Nucleus accumbens (tissue), 56 donors: ENCODE results near the gene BABAM2.
"Not testable (repeated sequence)": the region's sequence is repeated elsewhere in the genome, so short reads cannot be mapped to it uniquely, and the experiment has no call there.

Source experiments
- DNase-seq, 56 donors: peaks; one replicate each; lab custom pipeline; 2025; lab: John Stamatoyannopoulos, UW

BABAM2 gene

DNA sequence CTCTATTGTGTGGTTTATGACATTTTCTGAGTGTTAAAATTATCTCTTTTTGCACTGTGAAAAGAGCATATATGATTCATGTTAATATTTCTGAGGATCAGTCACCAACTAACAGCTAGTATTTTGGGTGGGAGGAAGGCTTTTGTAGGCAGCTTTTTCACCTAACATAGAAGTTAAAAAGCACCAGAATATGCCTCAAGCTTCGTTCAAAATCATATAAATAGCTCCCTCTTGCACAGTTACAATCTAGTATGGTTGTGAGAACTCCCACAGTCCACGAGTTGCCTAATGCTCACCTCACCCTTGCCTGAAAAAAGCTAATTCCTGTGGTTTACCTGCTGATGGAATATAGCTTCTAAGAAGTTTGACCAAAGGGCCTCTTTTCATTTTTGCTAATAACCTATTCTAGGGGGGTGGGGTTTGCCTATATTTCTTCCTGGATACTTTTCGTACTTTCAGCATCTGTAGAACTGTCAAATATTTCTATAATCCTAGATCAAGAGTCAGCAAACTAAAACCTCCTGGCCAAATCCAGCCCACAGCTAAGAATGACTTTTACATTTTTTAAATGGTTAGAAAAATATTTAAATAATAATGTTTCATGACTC is 335.0 kb downstream of the BABAM2 start:
- DNase-seq = peak in 4 of 56 donors; percentile 12 to 40 (median 30)

DNA sequence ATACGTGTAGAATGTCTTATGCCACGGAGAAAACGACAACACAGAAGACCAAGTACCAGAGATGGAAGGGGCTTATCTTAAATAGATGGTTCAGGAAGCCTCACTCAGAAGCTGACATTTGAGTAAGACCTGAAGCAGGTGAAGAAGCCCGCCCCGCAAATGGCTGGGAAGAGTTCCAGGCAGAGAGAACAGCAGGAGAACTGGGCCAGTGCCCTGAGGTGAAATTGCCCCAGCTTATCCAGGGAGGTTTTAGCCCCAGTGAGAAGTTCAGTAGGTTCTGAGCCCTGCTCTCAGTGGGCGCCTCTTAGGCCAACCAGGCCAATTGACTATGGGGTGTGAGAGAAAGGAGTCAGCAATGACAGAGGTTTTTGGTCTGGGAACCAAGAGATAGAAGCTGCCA is 336.0 kb downstream of the BABAM2 start:
- no peak for DNase-seq

DNA sequence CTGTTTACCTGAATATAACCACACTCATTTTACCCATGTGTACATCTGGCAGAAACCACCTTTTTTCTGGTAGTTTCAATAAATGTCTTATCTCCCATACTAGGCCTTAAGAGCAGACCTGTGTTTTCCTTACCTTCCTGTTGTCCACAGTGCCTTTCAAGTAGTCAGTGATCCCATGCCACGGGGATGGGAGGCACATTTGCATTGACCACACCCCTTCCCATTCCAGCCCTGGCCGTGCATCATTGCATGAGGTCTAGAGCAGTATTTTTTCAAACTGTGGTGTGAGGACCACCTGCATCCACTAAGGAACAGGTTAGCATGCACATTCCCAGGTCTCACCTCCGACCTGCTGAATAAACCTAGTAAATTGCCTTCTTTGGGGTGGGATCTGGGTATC is 337.0 kb downstream of the BABAM2 start:
- no peak for DNase-seq

DNA sequence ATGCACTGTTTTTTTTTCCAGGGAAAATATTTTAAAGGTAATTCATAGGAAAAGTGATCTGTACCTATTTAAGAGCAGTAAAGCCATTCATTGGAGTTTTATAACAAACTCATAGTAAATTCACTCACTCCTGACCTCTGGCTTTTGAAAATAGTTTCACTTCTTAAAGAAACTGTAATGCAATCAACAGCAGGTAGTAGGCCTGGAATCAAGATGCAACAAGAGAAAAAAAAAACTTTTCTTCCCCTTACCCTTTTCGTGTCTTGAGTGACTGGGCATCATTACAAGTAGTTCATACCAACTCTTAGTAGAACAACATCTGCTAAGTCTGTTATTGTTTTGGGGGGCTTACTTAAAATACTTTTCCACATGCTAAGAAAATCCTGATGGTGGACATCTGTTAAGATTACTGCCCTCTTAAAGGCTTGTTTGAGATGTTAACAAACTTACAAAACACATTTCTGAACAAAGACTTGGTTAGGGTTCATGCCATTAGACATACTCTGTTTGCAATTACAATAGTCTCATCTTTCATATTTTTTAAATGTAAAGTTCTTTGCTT is 338.0 kb downstream of the BABAM2 start:
- no peak for DNase-seq

DNA sequence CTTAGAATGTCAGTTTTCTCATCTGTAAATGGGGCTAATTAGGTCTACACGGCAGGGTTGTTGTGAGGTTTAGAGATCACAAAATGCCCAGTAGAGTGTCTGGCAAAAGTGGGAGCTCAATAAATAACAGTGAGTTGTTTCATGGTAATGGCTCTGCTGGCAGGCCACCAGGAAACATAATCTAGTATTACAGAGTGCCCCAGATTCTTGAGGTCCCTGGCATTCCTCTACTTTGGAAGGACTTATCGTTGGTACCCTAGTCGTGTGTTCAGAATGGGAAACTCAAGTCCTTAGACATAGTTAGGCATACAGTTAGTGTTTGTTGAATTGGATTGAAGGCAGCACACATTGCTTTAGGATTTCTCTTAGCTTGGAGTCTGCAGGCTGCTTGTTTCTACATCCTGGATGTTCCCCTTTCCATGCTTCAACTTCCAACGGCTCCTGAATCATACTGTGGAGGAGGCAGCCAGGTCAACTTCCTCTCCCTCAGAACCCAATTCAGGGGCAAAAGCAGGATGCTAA is 340.6 kb downstream of the BABAM2 start:
- DNase-seq = peak in 2 of 56 donors; percentile 3 to 16

DNA sequence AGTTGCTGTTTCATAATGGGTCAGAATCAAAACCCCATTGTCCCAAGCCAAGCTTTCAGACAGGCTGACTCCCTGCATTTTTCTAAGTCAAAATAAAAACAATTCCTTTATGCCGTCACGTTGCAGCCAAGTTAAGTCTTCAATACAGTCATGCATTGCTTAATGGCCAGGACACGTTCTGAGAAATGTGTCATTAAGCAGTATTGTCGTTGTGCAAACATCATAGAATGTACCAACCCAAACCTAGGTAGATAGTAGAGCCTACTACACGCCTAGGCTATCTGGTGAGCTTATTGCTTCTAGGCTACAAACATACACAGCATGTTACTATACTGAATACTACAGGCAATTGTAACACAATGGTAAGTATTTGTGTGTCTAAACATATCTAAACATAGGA is 341.8 kb downstream of the BABAM2 start:
- no peak for DNase-seq

DNA sequence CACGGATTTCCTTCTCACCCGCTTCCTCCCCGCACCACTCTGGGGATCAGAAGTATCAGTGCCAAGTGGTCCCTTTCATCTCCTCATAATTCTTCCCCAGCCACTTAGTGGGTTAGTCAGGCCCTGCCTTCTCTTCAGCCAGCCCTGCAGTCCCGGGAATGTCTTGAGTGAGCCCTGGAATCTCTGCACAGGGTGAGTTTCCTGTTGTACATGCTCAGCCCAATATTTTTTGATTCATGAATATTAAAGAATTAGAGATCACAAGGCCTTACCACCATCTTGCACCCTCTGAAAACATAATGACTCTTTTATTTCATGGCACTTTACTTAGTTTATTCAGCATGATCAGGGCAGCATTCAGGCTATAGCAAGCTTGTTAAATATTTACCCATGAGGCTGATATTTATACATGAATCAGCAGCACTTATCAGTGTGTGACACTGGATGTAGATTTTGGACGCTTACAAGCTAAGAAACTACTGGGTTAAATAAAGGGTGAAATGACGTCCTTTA is 342.7 kb downstream of the BABAM2 start:
- peak in 1 of 56 donors; percentile 5 for DNase-seq

DNA sequence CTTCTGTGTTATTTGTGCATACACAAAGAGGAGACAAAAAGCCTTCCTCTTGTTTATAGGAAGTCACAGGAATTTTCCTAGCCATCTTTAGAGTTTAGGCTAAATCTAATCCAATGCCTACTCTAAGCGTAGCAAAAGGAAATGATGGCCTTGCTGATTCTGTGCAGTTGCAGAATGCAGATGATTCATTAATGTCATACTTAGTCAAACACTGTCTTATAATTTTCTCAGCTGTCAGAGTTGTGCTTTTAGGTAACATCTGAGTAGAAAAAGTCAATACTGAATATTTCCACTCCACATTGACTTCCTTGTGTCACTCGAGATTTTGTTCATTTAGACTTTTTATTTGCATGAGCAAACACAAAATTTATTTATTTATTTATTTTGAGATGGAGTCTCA is 344.3 kb downstream of the BABAM2 start:
- DNase-seq = no peak

DNA sequence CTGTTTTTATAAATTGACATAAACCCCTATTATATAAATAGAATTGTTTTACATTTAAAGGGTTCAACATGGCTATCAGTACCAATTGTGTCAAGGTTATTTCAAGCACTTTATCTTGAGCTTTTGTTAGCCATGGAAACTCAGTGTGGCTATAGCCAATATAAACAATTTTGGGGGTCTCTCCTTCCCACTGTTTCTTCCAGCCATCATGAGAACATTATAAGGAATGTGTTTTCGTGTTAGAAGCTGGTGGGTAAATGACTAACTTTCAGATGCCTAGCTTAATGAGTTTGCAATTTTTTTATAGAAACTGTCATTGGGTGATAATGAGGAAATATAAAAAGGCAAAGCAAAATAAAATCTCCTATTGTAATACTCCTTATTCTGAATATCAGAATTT is 348.7 kb downstream of the BABAM2 start:
- no peak for DNase-seq

DNA sequence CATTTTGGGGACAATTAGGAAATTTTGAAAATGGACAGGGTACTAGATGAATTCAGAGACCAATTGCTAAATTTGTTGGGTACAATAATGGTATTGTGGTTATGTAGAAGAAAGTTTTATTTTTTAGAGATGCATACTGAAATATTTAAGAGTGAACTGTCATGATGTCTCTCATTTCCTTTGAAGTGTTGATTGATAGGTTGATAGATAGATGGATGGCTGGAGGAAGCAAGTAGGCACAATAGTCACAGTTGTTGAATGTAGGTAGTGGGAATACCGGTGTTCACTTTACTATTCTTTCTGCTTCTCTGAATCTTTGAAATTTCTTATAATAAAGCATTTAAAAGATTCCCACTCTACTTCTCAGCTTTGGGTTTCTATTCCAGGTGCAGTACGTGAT is 350.4 kb downstream of the BABAM2 start:
- DNase-seq = no peak

DNA sequence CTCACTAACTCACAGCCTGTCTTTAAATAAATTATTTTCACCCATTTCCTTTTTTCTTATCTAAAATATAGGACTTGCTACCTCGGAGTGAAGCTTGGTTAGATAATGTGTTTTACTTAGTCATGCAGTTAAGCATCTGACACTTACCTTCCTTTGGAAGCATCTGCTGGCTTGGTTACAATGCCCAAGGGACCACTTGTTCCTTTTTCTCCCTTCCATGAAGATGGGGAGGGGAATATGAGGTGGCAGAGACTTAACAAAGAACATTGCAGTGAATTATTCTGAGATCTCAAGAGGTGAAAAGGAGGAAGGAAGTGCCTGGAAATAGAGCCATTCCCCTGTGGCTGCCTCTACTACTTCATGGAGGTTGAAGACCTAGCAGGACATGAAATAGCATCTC is 356.8 kb downstream of the BABAM2 start:
- no peak for DNase-seq

DNA sequence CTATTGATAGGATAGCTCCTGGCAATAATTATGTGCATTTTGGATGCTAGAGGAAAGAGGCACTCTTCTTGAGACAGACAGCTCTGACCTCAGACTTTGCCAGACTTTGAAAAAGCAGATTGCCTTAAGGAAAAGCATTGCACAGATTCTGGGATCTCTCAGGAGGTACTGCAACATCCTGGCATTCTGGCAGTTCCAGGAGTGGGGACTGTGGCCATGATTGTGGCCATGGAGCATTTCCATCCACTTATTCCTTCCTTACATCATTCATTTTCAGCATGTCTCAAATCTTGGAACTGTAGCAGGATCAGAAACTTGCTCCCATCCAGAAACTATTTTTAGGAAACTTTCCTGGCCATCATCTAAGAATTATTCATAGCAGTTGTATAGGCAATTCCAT is 357.2 kb downstream of the BABAM2 start:
- no peak for DNase-seq

DNA sequence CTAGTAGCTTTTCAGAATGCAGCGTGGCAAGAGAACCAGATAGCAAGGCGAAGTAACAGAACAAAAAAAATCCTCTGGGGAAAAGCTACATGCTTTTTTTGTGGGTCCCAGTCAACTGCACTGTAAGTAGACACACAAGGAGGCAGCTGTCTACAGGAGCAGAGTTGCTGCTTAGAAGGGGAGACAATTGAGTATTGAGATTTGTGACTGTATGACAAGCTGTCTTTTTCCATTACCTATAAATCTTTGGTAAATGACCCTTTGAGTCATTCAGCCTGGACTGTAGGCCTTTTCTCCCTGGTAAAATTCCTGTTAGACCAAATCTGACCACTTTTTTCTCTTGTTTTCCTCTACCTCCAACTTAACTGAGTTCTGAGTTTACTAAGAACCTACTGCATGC is 358.0 kb downstream of the BABAM2 start:
- no peak for DNase-seq

DNA sequence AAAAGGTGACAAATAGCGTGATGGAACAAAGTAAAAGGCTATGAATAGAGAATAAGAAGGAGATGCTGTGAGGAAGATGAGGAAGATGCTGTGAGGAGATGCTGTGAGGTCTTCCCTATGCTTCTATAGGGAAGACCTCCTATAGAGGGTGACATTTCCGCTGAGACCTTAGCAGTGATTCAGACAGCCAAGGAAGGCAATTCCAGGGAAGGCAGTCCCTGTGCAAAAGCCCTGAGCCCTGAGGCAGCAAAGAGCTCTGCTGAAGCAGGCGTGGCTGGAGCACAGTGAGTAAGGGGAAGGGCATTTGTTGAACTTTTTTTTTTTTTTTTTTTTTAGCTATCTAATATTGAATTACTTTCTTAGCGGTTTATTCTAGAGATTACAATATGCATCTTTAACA is 359.5 kb downstream of the BABAM2 start:
- no peak for DNase-seq

DNA sequence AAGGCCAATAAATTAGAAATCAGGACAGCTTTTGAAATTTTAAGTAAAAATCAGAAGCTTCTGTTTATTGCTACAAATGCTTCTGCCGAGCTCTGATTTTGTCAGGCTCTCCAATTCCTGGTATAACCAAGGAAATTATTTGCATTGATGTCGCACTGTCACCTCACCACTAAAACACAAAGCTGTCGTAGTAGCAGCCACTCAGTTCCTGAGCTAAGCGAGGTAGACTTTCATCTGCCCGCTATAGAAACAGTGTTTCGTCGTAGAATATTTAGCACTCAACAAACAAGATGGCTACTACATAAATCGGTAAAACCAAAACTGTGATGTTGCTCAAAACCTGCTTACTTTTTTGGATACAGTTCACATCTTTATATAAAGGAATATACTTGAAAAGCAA is 360.8 kb downstream of the BABAM2 start:
- no peak for DNase-seq

DNA sequence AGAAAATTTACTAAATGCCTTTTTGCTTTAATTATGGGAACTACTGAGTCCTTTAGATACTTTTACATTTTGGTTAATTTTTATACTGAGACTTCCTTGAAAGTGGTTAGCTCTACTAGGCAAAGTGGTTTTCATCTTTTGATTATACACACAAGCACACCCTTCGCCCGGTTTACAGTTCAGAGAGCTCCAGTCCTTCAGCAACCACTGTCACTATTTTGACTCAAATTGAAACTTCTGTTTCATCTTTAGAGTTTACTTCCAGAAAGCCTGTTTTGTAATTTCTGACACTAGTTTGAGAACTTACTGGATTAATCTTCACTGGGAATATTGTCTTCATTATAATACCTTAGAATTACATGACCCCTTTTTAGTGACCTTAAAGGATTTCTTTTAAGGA is 361.8 kb downstream of the BABAM2 start:
- DNase-seq = no peak

DNA sequence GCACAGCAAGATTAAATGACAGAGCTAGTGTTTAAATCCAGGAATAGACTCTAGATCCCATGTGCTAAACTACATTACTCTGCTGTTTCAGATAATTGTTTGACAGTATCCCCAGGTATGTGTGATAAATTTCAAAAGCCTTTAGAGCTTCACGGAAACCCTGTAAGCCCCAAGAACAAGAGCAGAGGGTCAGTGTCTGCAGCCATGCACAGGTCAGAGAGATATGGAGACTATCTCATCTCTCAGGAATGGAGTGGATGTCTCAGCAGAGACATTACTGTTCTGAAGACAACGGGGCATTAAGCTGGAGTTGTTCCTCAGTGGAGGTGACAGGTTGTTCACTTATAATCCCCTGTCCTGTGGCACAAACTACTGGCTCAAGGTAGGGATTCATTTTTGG is 363.0 kb downstream of the BABAM2 start:
- no peak for DNase-seq

DNA sequence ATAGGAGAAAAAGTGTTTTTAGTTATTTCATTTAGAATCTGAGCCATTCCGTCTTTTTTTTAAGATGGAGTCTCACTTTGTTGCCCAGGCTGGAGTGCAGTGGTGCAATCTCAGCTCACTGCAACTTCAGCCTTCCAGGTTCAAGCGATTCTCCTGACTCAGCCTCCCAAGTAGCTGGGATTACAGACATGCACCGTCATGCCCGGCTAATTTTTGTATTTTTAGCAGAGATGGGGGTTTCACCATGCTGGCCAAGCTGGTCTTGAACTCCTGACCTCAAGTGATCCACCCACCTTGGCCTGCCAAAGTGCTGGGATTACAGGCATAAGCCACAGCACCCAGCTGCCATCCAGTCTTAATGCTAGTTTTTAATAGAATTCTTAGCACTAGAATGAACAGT is 364.7 kb downstream of the BABAM2 start:
- DNase-seq = not testable (repeated sequence)

DNA sequence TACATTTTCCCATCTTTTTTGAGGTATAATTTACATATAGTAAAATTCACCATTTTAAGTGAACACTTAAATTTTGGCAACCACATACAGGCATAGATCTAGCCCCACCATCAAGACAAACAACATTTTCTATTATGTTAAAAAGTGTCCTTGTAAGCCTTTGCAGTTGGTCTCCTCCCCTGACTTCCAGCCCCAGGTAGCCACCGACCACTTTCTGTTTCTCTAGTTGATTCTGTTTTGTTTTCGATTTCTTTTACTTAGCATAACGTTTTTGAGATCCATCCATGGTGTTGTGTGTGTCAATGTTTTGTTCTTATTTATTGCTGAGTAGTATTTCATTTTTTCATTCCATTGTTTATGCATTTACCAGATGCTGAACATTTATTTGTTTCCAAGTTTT is 366.7 kb downstream of the BABAM2 start:
- no peak for DNase-seq

DNA sequence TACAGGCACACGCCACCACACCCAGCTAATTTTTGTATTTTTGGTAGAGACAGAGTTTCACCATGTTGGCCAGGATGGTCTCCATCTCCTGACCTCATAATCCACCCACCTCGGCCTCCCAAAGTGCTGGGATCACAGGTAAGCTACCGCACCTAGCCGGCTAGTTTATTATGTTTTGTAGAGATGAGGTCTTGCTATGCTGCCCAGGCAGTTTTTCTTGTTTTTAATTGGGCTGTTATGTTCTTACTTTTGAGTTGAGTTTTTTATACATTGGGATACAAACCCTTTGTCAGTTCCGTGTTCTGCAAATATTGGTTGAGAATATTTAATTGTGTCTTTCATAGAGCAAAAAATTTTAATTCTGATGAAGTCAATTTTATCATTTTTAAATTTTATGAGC is 368.7 kb downstream of the BABAM2 start:
- DNase-seq = not testable (repeated sequence)

DNA sequence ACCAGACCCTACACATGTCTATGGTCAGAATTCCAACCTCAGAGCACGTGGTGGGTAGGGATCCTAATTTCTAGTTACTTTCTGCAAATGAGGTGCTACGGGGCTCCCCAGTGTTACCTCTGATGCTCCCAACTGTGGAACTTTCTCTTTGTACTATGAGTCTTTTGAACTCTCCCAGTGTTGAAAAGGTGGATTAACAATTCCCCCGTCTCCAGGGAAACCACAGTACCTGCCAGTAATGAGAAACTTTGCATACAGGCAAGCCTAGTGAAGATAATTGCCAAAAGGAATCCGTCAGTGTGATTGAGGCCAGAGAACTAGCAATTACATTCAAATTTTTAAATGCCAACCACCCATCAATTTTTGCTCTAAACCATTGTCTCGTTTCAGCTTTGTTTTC is 373.2 kb downstream of the BABAM2 start:
- DNase-seq = no peak

DNA sequence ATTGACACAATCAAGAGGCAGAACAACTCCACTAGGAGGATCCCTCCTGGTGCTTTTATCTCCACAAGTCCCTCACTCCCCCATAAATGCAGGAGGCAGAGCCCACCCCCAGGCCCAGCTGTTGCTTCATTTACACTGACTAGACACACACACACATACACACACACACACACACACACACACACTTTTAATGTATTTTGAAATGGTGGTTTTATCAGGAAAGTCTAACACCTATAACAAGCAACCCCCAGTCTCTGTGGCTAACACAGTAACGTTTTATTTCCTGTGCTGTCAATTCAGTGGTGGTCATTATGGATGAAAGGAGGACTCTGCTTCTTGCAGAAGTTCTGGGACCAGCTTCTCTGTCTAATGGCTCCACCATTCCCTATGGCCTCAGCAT is 376.8 kb downstream of the BABAM2 start:
- no peak for DNase-seq

DNA sequence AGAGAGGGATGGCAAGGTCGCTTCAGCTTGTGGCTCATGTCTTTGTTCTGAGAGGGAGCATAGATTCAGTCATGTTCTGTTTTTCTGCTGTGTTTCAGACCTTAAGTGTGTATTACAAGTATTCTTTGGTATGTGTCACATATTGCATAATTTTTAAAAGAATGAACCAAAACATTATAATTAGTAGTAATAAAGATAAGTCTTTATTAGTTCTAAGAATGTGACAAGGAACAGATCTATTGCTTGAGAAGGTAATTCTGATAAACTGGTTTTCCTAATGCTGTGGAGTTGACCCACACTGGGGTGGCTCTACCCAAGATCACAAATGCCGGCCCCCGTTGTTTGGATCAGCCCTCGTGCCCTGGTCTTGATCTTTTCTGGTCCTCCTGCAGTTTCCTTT is 377.9 kb downstream of the BABAM2 start:
- DNase-seq = no peak
